HG02885 (cell line): ENCODE data around the gene MISP.
"Not testable (repeated sequence)": the region's sequence is repeated elsewhere in the genome, so short reads cannot be mapped to it uniquely, and the experiment has no call there.

Experiments used
- ATAC-seq: cut with Tn5 transposase; IDR thresholded peaks from one replicate; pipeline ENCODE4 v1.9.1; 2021; ENCODE audit warnings: mild to moderate bottlenecking; ENCODE audit not compliant: unreplicated experiment, poor library complexity

MISP gene

GRCh38 chr19:750640-751423, at the start of gene MISP:
MISP (plus strand) TSS chr19:751112; CDS start chr19:756947, 5,835 bp downstream.
- ATAC-seq, result no peak

- not testable (repeated sequence) for ATAC-seq
These were observed 48.1 kb upstream of the MISP start for GRCh38 chr19:702847-703246.

GRCh38 chr19:703329-703650, 47.6 kb upstream of the MISP start:
- no peak for ATAC-seq

- ATAC-seq, result no peak
These were observed 47.1 kb upstream of the MISP start for GRCh38 chr19:703651-704446.

GRCh38 chr19:704447-704741, 46.5 kb upstream of the MISP start:
- ATAC-seq, result no peak

- ATAC-seq, result no peak
These were observed 42.5 kb upstream of the MISP start, which contains the start of gene PALM for GRCh38 chr19:708154-709143. PALM (plus strand) TSS chr19:708935; CDS start chr19:709147, 212 bp downstream.

- ATAC-seq, result no peak
These were observed 41.5 kb upstream of the MISP start for GRCh38 chr19:709196-709964.

- ATAC-seq, result no peak
These were observed 40.8 kb upstream of the MISP start for GRCh38 chr19:709965-710571.

GRCh38 chr19:710767-711166, 40.1 kb upstream of the MISP start:
- ATAC-seq, result no peak

- no peak for ATAC-seq
These were observed 39.7 kb upstream of the MISP start for GRCh38 chr19:711254-711653.

GRCh38 chr19:715347-715746, 35.6 kb upstream of the MISP start:
- no peak for ATAC-seq

GRCh38 chr19:718251-718951, 32.5 kb upstream of the MISP start:
- no peak for ATAC-seq

GRCh38 chr19:718991-719512, 31.9 kb upstream of the MISP start:
- ATAC-seq, result no peak

GRCh38 chr19:719636-720344, 31.1 kb upstream of the MISP start:
- no peak for ATAC-seq

GRCh38 chr19:720345-721160, 30.4 kb upstream of the MISP start:
- no peak for ATAC-seq

- no peak for ATAC-seq
These were observed 28.3 kb upstream of the MISP start for GRCh38 chr19:722553-723101.

GRCh38 chr19:723247-723646, 27.7 kb upstream of the MISP start:
- no peak for ATAC-seq
